ENCODE data around the gene HMBS.

- no peak for TF ChIP-seq CTCF (IDR thresholded peaks at IDR 0.05; ENCODE audit: low read length)
- TF ChIP-seq EZH2phosphoT487 (IDR thresholded peaks at IDR 0.05; ENCODE audit: low read length): no peak
- TF ChIP-seq EZH2 (optimal IDR thresholded peaks at IDR 0.05; ENCODE audit: low read depth, low read length): no peak
Measured at GRCh38 chr11:119038884-119039283, 45.8 kb upstream of the HMBS start.

Data from MM.1S (cell line).